ENCODE data around the gene INAVA.

DNA sequence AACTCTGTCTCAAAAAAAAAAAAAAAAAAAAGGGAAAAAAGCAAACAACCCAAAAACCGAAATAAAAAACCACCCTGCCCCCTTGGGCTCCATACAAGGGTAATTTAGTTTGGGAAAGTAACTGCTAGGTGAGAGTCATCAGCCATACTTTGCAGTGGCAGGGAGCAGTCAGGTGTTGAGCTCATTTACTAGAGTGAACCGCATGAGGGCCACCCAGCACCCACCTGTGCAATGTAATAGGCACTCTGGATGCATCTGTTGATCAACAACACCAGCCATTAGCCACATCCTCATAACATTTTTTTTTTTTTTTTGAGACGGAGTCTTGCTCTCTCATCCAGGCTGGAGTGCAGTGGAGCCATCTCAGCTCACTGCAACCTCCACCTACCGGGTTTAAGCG lies 9.1 kb downstream of the INAVA start:
- TF ChIP-seq, protein P1, sequence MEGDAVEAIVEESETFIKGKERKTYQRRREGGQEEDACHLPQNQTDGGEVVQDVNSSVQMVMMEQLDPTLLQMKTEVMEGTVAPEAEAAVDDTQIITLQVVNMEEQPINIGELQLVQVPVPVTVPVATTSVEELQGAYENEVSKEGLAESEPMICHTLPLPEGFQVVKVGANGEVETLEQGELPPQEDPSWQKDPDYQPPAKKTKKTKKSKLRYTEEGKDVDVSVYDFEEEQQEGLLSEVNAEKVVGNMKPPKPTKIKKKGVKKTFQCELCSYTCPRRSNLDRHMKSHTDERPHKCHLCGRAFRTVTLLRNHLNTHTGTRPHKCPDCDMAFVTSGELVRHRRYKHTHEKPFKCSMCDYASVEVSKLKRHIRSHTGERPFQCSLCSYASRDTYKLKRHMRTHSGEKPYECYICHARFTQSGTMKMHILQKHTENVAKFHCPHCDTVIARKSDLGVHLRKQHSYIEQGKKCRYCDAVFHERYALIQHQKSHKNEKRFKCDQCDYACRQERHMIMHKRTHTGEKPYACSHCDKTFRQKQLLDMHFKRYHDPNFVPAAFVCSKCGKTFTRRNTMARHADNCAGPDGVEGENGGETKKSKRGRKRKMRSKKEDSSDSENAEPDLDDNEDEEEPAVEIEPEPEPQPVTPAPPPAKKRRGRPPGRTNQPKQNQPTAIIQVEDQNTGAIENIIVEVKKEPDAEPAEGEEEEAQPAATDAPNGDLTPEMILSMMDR (IDR thresholded peaks at IDR 0.05; ENCODE audit: poor library complexity) = no peak
- TF ChIP-seq EZH2phosphoT487 (IDR thresholded peaks at IDR 0.05; ENCODE audit: low read depth, severe bottlenecking, unreplicated experiment) = no peak
